Upper lobe of left lung (tissue), 4 donors: ENCODE data around the gene PFKP.

ENCODE experiments used
- CTCF ChIP-seq, 6 experiments: fragments of 450-650 bp in 4 of 6; fragments of 200-600 bp in 2 of 6; sonication (generic) in 2 of 6; IDR thresholded peaks; one replicate each; pipeline ENCODE4 v1.5.1; 2016 to 2019; ENCODE audit warnings: antibody characterized with exemption in 6 of 6
- EP300 ChIP-seq, 4 donors: sonication (generic); formaldehyde crosslinking; IDR thresholded peaks; one replicate each; pipeline ENCODE4 v1.5.1; 2017; ENCODE audit warnings: antibody characterized with exemption in 4 of 4, control low read depth in 2 of 4
- POLR2A ChIP-seq, 4 donors: fragments of 450-650 bp; IDR thresholded peaks; one replicate each; pipeline ENCODE4 v1.5.1; 2016 to 2017; ENCODE audit warnings: antibody characterized with exemption in 4 of 4, mild to moderate bottlenecking in 2 of 4
- POLR2AphosphoS5 ChIP-seq, 2 donors: sonication (generic); formaldehyde crosslinking; IDR thresholded peaks; one replicate each; pipeline ENCODE4 v1.5.1; 2017; ENCODE audit warnings: antibody characterized with exemption in 2 of 2

- TF ChIP-seq POLR2A (IDR thresholded peaks at IDR 0.05) (no peak), POLR2AphosphoS5 (IDR thresholded peaks at IDR 0.05) (no peak), CTCF (IDR thresholded peaks at IDR 0.05) (no peak), EP300 (IDR thresholded peaks at IDR 0.05) (no peak)
Measured at GRCh38 chr10:3109196-3109595, 41.8 kb downstream of the PFKP start.
